ENCODE results near the gene DLL1.

The DLL1 gene

GRCh38 chr6:170284126-170284773, 6.6 kb downstream of the DLL1 start:
- Histone ChIP-seq H3K36me3 (ENCODE audit: insufficient read depth, low read length) (no peaks in the 10 kb centered on the region), H3K9ac (ENCODE audit: low read depth, low read length) (no peak overlapping the region), H4K20me1 (ENCODE audit: insufficient read depth, low read length) (peaks cover 23% of the 10 kb centered on the region), H3K27ac (ENCODE audit: low read length) (no peak overlapping the region), H3K4me2 (ENCODE audit: insufficient read depth, low read length) (no peak overlapping the region), H3K4me3 (ENCODE audit: low read depth in 1 of 2, low read length in 2 of 2) (no peak overlapping the region), H3K4me1 (ENCODE audit: insufficient read depth, low read length) (peaks cover 9% of the 10 kb centered on the region), H3K9me3 (ENCODE audit: insufficient read depth, low read length, severe bottlenecking) (no peaks in the 10 kb centered on the region), H3K27me3 (ENCODE audit: insufficient read depth, low read length, poor library complexity) (peaks cover 12% of the 10 kb centered on the region), H2AFZ (ENCODE audit: low read depth, low read length) (no peak overlapping the region), H3K79me2 (ENCODE audit: insufficient read depth, low read length) (no peaks in the 10 kb centered on the region)
- ATAC-seq (ENCODE audit: insufficient read depth, low read depth) = no peak
- no peak for DNase-seq
- TF ChIP-seq CTCF (IDR thresholded peaks at IDR 0.05; ENCODE audit: borderline replicate concordance, extremely low read depth, low read length, poor library complexity, severe bottlenecking) (no peak), EZH2 (IDR thresholded peaks at IDR 0.05; ENCODE audit: borderline replicate concordance, low read depth, low read length, severe bottlenecking) (no peak)

- H3K9ac ChIP-seq (ENCODE audit: low read depth, low read length) = no peak overlapping the region
- H4K20me1 ChIP-seq (ENCODE audit: insufficient read depth, low read length) = peaks cover 17% of the 10 kb centered on the region
- H3K4me3 ChIP-seq (ENCODE audit: low read depth in 1 of 2, low read length in 2 of 2) = no peak overlapping the region
- DNase-seq (no peak), ATAC-seq (ENCODE audit: insufficient read depth, low read depth) (no peak)
- H3K4me1 ChIP-seq (ENCODE audit: insufficient read depth, low read length) = peaks cover 17% of the 10 kb centered on the region
- no peaks in the 10 kb centered on the region for H3K9me3 ChIP-seq (ENCODE audit: insufficient read depth, low read length, severe bottlenecking)
- H3K79me2 ChIP-seq (ENCODE audit: insufficient read depth, low read length) = no peaks in the 10 kb centered on the region
- no peak overlapping the region for H2AFZ ChIP-seq (ENCODE audit: low read depth, low read length)
- no peak overlapping the region for H3K4me2 ChIP-seq (ENCODE audit: insufficient read depth, low read length)
- H3K27ac ChIP-seq (ENCODE audit: low read length) = no peak overlapping the region
- H3K27me3 ChIP-seq (ENCODE audit: insufficient read depth, low read length, poor library complexity) = peaks cover 8% of the 10 kb centered on the region
- no peak for TF ChIP-seq EZH2 (IDR thresholded peaks at IDR 0.05; ENCODE audit: borderline replicate concordance, low read depth, low read length, severe bottlenecking)
- no peaks in the 10 kb centered on the region for H3K36me3 ChIP-seq (ENCODE audit: insufficient read depth, low read length)
Measured at GRCh38 chr6:170283212-170284081, 7.4 kb downstream of the DLL1 start.

- H3K9ac ChIP-seq (ENCODE audit: low read depth, low read length) = no peak overlapping the region
- peaks cover 13% of the 10 kb centered on the region for H4K20me1 ChIP-seq (ENCODE audit: insufficient read depth, low read length)
- H3K27me3 ChIP-seq (ENCODE audit: insufficient read depth, low read length, poor library complexity) = peaks cover 7% of the 10 kb centered on the region
- H3K4me1 ChIP-seq (ENCODE audit: insufficient read depth, low read length) = peaks cover 25% of the 10 kb centered on the region
- ATAC-seq (ENCODE audit: insufficient read depth, low read depth) = no peak
- no peaks in the 10 kb centered on the region for H3K9me3 ChIP-seq (ENCODE audit: insufficient read depth, low read length, severe bottlenecking)
- no peak overlapping the region for H3K4me2 ChIP-seq (ENCODE audit: insufficient read depth, low read length)
- no peak overlapping the region for H3K4me3 ChIP-seq (ENCODE audit: low read depth in 1 of 2, low read length in 2 of 2)
- no peaks in the 10 kb centered on the region for H3K79me2 ChIP-seq (ENCODE audit: insufficient read depth, low read length)
- H3K27ac ChIP-seq (ENCODE audit: low read length) = no peak overlapping the region
- no peak for DNase-seq
- TF ChIP-seq EZH2 (IDR thresholded peaks at IDR 0.05; ENCODE audit: borderline replicate concordance, low read depth, low read length, severe bottlenecking) (no peak), CTCF (IDR thresholded peaks at IDR 0.05; ENCODE audit: borderline replicate concordance, extremely low read depth, low read length, poor library complexity, severe bottlenecking) (no peak)
- no peak overlapping the region for H2AFZ ChIP-seq (ENCODE audit: low read depth, low read length)
- H3K36me3 ChIP-seq (ENCODE audit: insufficient read depth, low read length) = no peaks in the 10 kb centered on the region
Measured at GRCh38 chr6:170282512-170283158, 8.2 kb downstream of the DLL1 start.

Measured in DND-41 (cell line).